Activated CD4-positive, alpha-beta T cell treated with anti-CD3 and anti-CD28 coated beads, Interleukin-2, amount 10 ng/mL, durations not matched to agents 24 days and 14 days (primary cell): Measurements from ENCODE around the gene MAN1C1. TPM values are rescaled to one million over a fixed set of nuclear protein-coding genes. Genes with fewer than 3 reads are reported as not detected.
"Not testable (repeated sequence)": the region's sequence is repeated elsewhere in the genome, so short reads cannot be mapped to it uniquely, and the experiment has no call there.

Experiments
- DNase-seq: peaks from one replicate; pipeline ENCODE4 v3.0.0; 2022
- H3K27ac Mint-ChIP-seq: one replicate; pipeline ENCODE4 v1.8.0; 2022; ENCODE audit warnings: mild to moderate bottlenecking, mixed read lengths
- H3K27me3 Mint-ChIP-seq: one replicate; pipeline ENCODE4 v1.8.0; 2022; ENCODE audit warnings: mixed read lengths
- H3K36me3 Mint-ChIP-seq: one replicate; pipeline ENCODE4 v1.8.0; 2022; ENCODE audit warnings: low read depth, mild to moderate bottlenecking, mixed read lengths
- H3K4me1 Mint-ChIP-seq: one replicate; pipeline ENCODE4 v1.8.0; 2021; ENCODE audit warnings: mixed read lengths
- H3K4me3 Mint-ChIP-seq: one replicate; pipeline ENCODE4 v1.8.0; 2022; ENCODE audit warnings: mild to moderate bottlenecking, moderate library complexity, mixed read lengths
- H3K9me3 Mint-ChIP-seq: one replicate; pipeline ENCODE4 v1.8.0; 2021; ENCODE audit warnings: mixed read lengths
- intact Hi-C: fragments of 100-400 bp; cut with micrococcal nuclease; formaldehyde crosslinking; loops from one replicate; pipeline ENCODE4 v1.15.1; 2023
- total RNA-seq: library from RNA; stranded (reverse); gene quantifications from 2 replicates; pipeline ENCODE4 v1.2.3, GENCODE V29; 2022

The MAN1C1 gene
- total RNA-seq, 1 donor from 2014 or later: 2.9 TPM

DNA sequence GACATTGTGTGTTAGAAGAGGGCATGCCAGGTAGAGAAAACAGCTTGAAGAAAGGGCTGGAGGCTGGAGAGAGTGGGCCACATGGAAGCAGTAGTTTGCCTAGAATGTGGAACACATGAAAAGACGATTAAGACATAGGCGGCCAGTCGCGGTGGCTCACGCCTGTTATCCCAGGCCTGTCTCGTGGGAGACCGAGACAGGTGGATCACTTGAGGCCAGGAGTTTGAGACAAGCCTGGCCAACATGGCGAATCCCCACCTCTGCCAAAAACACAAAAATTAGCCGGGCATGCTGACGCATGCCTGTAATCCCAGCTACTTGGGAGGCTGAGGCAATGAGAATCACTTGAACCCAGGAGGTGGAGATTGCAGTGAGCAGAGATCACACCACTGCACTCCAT is 118.4 kb downstream of the MAN1C1 start:
- DNase-seq, H3K36me3 Mint-ChIP-seq, H3K4me3 Mint-ChIP-seq, H3K9me3 Mint-ChIP-seq, intact Hi-C loops, H3K27ac Mint-ChIP-seq: not testable (repeated sequence)
- Mint-ChIP-seq H3K4me1 (peaks cover 14% of the 10 kb centered on the region), H3K27me3 (peaks cover 44% of the 10 kb centered on the region)

DNA sequence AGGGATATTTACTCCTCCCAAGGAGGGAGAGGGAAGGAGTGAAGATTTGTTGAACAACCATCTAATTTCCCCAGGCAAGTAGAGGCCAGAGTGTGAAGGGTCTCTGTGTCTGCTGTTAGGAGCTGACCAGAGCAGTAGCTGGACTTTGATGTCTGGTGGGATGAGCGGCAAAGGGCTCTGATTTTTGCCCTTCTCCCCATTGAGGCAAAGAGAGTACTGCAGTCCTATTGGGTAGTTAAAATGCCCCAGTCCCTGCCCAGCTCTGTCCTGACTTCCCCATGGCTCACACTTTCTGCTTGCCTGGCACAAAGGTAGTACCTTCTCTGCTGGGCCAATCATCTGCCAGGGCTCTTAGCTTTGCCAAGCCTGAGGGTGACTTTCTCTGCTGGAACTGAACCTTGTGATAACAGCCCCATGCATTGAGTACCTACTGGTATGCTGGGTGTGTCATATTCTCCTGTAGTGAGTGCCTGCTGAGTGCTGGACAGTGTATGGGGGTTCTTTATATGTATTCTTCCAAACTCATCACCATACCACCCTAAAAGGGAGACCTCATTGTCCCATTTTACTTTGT is 119.5 kb downstream of the MAN1C1 start:
- H3K4me1 Mint-ChIP-seq: peaks cover 5% of the 10 kb centered on the region
- no peak overlapping the region for H3K27ac Mint-ChIP-seq
- DNase-seq: no peak
- no peak overlapping the region for H3K4me3 Mint-ChIP-seq
- H3K36me3 Mint-ChIP-seq: no peaks in the 10 kb centered on the region
- H3K9me3 Mint-ChIP-seq: no peaks in the 10 kb centered on the region
- intact Hi-C loops: no loop called here
- peaks cover 48% of the 10 kb centered on the region for H3K27me3 Mint-ChIP-seq

DNA sequence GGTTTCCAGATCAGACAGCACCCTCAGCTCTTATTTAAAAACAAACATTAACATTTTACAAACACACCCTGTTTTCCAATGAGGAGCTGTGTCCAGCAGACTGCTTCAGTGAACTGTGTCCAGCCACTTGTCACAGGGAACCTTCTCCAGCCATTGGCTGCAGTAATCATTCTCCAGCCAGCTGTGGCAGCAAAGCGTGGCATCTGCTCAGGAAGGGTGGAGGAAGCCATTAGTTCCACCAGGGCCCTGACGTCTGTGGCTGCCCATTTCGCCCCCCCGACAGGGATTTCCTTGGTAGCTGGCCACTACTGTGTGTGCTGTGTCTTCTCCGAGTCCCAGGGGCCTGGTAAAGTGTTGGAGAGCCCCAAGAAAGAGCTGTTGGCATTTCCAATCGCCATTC is 120.5 kb downstream of the MAN1C1 start:
- H3K36me3 Mint-ChIP-seq: no peaks in the 10 kb centered on the region
- H3K9me3 Mint-ChIP-seq: no peaks in the 10 kb centered on the region
- H3K27me3 Mint-ChIP-seq: peaks cover 48% of the 10 kb centered on the region
- no peak overlapping the region for H3K27ac Mint-ChIP-seq
- no peak for DNase-seq
- intact Hi-C loops: no loop called here
- H3K4me3 Mint-ChIP-seq: no peak overlapping the region
- no peaks in the 10 kb centered on the region for H3K4me1 Mint-ChIP-seq

DNA sequence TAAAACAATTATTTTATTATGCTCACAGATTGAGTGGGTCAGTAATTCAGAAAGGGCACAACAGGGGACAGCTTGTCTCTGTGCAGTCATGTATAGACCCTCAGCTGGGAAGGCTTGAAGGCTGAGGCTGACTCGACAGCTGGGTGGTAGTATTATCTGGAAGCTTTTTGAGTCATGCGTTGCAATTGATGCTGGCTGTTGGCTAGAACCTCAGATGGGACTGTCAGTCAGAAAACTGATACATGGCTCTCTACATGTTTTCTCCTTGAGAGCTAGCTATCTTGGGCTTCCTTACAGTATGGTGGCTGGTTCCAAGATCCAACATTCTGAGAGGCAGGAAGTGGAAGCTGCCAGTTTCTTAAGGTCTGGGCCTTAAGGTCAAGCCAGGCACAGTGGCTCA is 121.9 kb downstream of the MAN1C1 start:
- intact Hi-C loops: no loop called here
- H3K27me3 Mint-ChIP-seq: peaks cover 38% of the 10 kb centered on the region
- H3K36me3 Mint-ChIP-seq: no peaks in the 10 kb centered on the region
- no peak for DNase-seq
- H3K4me1 Mint-ChIP-seq: no peaks in the 10 kb centered on the region
- H3K27ac Mint-ChIP-seq: no peak overlapping the region
- no peaks in the 10 kb centered on the region for H3K9me3 Mint-ChIP-seq
- no peak overlapping the region for H3K4me3 Mint-ChIP-seq

DNA sequence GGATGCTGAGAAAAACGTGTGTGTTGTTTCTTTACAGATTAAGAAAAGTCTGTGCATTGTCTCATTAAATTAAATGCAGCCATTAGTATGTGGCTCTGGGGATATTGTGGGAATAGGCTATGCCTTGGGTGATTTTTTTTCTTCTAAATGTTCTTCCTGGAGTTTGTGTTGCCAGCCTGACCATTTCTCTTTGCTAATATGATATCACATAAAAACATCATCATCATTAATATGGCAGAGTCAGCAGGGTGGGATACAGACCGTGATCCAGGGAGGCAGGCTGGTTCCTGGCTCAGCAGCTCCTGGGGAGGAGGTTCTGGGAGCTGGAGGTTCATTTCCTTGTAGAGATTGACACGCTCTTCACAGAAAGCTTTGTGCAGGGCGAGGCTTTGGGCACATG is 122.8 kb downstream of the MAN1C1 start:
- intact Hi-C loops: no loop called here
- no peak overlapping the region for H3K4me3 Mint-ChIP-seq
- H3K4me1 Mint-ChIP-seq: no peaks in the 10 kb centered on the region
- H3K27me3 Mint-ChIP-seq: peaks cover 38% of the 10 kb centered on the region
- H3K9me3 Mint-ChIP-seq: no peaks in the 10 kb centered on the region
- DNase-seq: no peak
- no peaks in the 10 kb centered on the region for H3K36me3 Mint-ChIP-seq
- H3K27ac Mint-ChIP-seq: no peak overlapping the region

DNA sequence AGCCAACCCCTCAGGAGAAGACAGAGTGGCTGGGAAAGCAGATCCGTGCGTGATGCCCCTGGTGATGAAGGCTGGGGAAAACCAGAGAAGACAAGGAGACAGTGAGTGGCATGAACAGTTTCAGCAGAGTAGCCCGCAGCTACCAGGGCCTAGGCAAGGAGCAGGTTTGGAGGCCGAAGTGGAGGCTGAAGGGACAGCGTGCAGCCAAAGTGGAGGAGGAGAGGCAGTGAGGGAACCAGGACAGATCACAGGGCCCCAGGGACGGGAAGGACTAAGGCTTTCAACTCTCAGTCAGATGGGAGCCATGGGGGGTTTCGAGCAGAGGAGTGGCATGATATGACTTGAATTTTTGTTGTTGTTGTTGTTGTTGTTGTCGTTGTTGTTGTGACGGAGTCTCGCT is 123.5 kb downstream of the MAN1C1 start:
- intact Hi-C loops: no loop called here
- H3K27me3 Mint-ChIP-seq: peaks cover 34% of the 10 kb centered on the region
- no peak for DNase-seq
- H3K4me3 Mint-ChIP-seq: no peak overlapping the region
- no peak overlapping the region for H3K27ac Mint-ChIP-seq
- no peaks in the 10 kb centered on the region for H3K4me1 Mint-ChIP-seq
- H3K9me3 Mint-ChIP-seq: no peaks in the 10 kb centered on the region
- no peaks in the 10 kb centered on the region for H3K36me3 Mint-ChIP-seq

DNA sequence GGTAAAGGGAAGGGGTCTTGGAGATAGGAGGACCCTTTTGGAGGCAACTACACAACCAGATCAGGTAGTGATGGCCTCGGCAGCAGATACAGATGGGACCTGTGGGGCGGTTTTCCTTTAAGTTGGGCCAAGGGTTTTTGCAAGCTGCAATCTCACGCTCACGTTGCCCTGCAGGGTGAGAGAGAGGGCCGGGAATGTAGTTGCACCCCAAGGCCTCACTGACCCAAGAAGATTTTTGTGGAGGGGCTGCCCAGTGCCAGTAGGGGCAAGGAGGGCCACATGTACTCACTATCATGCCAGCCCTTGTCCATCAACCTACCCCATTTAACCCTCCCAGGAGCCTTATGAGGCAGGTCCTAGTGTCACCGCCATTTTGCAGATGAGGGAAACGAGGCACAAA is 125.7 kb downstream of the MAN1C1 start:
- Mint-ChIP-seq H3K27me3 (peaks cover 24% of the 10 kb centered on the region), H3K4me3 (no peak overlapping the region), H3K9me3 (no peaks in the 10 kb centered on the region), H3K27ac (no peak overlapping the region), H3K4me1 (no peaks in the 10 kb centered on the region), H3K36me3 (no peaks in the 10 kb centered on the region)
- no peak for DNase-seq
- intact Hi-C loops: no loop called here

DNA sequence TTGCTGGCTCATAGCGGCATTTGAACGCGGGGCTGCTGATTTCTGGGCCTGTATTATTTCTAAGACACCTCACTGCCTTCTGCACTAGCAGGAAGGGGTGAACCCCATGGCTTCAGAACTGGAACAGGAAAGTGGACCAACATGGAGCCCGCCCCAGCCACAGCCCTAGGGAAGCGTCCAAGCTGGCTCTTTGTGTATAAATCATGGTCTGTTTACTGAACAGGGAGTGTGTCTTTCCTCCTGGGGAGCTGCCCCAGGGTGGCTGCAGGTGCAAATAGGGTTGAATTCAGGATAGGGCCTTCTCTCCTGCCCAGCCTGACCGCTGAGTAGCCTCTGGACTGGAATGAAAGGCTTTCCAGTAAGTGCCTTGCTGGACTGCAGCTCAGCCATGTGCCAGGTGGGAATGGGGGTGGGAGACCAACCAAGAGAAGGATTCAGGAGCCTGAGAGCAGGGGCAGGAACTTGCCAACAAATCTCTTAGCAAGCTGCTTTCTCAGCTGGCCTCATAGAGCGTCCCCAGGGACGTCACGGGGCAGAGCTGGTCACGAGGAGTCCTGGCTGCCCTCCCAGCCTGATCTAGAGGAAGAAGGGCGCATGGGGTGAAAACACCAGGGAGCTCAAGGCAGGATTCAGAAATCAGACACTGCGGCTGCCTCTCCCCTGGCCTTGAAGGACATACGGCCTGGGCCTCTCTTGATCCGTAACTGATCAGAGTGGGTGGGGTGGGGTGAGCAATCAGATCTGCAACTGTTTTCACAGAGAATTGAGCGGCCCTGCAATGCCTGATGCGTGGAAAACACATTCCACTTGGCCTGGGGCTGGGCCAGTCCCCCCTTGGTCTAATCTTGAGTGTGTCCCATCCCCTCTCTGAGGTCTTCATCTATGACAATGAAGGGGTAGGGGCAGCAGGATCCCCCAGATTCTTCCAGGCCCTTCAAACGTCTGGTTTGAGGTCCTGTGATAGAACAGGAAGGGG is 126.9 kb downstream of the MAN1C1 start:
- Mint-ChIP-seq H3K27me3 (peaks cover 22% of the 10 kb centered on the region), H3K36me3 (no peaks in the 10 kb centered on the region), H3K9me3 (no peaks in the 10 kb centered on the region), H3K4me3 (no peak overlapping the region), H3K27ac (no peak overlapping the region), H3K4me1 (no peaks in the 10 kb centered on the region)
- intact Hi-C loops: no loop called here
- no peak for DNase-seq

DNA sequence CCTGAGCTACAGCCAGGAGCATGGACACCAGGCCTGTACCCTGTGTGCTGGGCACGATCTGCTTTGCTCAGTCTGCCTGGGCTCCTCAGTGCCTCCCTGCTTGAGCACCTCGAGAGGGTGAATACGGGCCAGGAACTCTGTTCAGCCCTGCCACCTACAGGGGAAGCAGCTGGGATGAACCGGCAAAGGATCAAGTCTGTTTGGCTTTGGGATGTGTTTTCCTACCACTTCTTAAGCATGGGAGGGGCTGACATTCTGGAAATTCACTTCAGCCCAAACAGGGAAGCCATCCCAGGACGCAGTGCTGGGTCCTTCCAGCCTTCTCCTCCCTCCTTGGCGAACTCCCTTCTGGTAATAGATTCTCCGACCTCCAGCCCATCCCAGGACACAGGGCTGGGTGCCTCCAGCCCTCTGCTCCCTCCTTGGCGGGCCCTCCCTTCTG is 127.6 kb downstream of the MAN1C1 start:
- no peaks in the 10 kb centered on the region for H3K4me1 Mint-ChIP-seq
- no peak overlapping the region for H3K27ac Mint-ChIP-seq
- H3K4me3 Mint-ChIP-seq: no peak overlapping the region
- H3K9me3 Mint-ChIP-seq: no peaks in the 10 kb centered on the region
- H3K36me3 Mint-ChIP-seq: no peaks in the 10 kb centered on the region
- intact Hi-C loops: no loop called here
- DNase-seq: no peak
- H3K27me3 Mint-ChIP-seq: peaks cover 22% of the 10 kb centered on the region

DNA sequence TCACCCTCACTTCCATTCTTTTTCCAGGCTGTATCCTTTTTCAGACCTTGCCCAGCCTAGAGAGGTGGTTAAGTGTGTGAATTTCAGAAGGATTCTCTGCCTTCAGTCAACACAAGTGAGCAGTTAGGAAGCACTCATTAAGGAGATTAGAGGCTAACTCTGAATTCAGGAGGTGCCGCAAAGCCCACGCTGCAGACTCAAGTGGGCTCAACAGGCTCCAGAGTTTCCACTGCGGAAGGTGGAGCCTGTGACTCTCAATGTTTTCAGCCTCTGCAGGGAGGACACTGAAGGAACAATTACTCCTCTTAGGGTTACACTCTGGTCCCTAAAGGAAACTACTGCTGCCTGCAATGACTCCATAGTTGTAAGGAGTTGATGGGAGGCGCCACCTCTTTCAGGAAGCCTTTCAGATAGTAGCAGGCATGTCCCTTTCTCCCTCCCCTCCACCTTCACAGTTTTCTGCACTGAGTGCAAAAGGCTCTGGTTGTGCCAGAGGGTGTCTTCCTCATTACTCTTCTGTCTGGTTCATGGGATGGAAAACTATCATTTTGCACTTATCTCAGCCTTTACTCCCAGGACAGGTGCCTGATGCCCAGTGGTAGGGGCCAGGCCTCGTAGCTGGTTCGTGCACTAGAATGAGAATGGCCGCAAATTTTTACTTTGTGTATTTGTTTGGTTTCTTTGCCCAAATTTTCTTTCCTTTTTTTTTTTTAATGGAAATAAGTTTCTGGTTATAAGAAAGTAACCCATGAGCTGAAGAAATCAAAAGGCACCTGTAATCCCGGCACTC is 128.2 kb downstream of the MAN1C1 start:
- Mint-ChIP-seq H3K27me3 (peaks cover 20% of the 10 kb centered on the region), H3K27ac (no peak overlapping the region), H3K36me3 (no peaks in the 10 kb centered on the region), H3K4me1 (no peaks in the 10 kb centered on the region), H3K4me3 (no peak overlapping the region), H3K9me3 (no peaks in the 10 kb centered on the region)
- no peak for DNase-seq
- intact Hi-C loops: no loop called here

DNA sequence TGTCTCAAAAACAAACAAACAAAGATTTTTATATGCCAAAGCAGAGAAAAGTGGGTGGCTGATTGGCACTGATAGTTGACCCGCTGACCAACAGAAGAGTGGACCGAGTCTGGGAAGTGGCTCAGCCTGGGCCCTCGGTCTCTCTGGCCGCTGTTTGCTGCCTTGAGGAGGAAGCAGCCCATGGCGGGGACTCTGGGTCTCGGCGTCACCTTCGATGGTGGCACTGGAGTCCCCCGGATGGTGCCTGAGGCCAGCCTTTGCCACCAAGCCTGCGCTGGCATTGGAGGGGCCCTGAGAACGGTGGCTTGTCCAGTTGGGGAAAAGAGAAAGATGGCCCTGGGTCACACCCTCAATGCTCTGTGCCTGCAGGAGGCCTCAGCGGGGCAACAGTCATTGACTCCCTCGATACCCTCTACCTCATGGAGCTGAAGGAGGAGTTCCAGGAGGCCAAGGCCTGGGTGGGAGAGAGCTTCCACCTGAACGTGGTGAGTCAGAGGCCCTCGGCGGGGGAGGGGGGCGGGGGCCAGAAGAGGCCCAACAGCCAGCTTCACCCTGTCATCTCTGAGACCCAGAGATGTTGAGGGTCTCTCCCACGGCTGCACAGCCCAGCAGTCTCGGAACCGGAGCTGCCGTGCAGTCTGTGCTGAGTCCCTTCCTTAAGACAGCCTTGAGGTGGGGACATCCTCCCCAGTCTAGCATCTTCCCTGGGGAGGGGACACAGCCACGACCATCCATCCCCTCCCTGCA is 129.9 kb downstream of the MAN1C1 start:
- Mint-ChIP-seq H3K27ac (no peak overlapping the region), H3K4me3 (no peak overlapping the region), H3K4me1 (no peaks in the 10 kb centered on the region), H3K36me3 (peaks cover 2% of the 10 kb centered on the region), H3K27me3 (peaks cover 9% of the 10 kb centered on the region), H3K9me3 (no peaks in the 10 kb centered on the region)
- intact Hi-C loops: no loop called here
- DNase-seq: no peak

DNA sequence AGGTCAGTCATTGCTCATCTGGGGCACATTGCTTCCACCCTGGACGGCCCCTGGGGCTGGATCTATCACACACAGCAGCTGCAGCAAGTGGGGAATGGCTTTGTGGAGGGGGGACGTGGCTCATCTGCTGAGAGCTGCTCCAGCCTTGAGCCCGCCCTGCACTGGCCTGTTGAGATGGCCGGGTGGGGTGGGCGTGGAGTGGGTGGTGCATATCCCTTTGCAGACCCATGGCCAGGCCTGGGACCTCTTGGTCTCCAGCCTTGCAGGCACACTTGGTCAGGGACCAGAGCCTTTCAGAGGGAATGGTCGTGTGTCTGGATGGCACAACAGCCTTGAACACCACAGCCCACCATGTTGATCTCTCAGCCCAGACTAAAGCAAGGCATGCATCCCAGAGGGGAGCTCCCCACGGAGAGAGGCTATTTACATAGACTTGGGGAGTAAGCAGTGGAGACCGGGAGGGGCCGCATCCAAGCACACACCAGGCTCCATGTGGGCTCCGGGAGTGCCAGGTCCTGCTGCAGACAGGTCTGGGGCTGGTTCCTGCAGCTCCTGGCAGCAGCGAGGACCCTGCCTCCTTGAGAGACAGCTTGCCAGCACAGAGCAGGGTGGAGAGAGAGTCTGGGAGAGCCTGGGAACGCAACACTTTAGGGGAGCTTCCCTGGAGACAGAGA is 130.6 kb downstream of the MAN1C1 start:
- Mint-ChIP-seq H3K36me3 (peaks cover 2% of the 10 kb centered on the region), H3K27ac (no peak overlapping the region), H3K4me1 (no peaks in the 10 kb centered on the region), H3K4me3 (no peak overlapping the region), H3K9me3 (no peaks in the 10 kb centered on the region), H3K27me3 (peaks cover 4% of the 10 kb centered on the region)
- DNase-seq: no peak
- intact Hi-C loops: no loop called here

DNA sequence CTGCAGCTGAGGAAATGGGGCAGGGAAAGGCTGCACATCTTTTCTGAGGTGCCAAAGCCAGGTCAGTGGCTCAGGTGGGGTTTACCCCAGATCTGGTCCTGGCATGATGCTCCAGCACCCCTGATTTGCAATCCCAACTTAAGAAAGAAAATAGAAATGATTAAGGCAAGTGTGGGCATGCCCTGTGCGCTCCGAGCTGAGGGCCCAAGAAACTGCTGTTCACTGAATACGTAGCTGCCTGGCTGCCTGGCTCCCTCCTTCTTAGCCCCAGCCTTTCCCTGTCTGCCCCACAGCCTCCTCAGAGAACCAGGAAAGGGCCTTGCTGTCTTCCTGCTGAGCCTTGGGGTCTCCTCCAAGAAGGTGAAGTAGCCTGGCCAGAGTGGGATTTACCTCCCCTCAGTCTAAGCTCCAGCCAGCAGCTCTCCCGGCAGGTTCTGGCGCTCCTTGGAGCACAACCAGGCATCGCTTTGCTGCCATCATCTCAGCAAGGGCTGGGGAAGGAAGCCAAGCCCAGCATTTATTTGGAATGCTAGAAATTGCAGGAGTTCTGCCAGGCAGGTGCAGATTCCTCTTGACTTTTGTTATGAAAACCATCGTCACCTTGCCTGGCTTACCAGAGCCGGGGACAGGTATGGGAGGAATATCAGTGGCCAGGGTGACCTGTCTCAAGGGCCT is 132.1 kb downstream of the MAN1C1 start:
- Mint-ChIP-seq H3K27ac (no peak overlapping the region), H3K4me1 (no peaks in the 10 kb centered on the region), H3K4me3 (no peak overlapping the region), H3K9me3 (no peaks in the 10 kb centered on the region), H3K27me3 (peaks cover 7% of the 10 kb centered on the region), H3K36me3 (peaks cover 2% of the 10 kb centered on the region)
- intact Hi-C loops: no loop called here
- DNase-seq: no peak
